ENCODE data around the gene SMARCC2.

Gene SMARCC2

DNA sequence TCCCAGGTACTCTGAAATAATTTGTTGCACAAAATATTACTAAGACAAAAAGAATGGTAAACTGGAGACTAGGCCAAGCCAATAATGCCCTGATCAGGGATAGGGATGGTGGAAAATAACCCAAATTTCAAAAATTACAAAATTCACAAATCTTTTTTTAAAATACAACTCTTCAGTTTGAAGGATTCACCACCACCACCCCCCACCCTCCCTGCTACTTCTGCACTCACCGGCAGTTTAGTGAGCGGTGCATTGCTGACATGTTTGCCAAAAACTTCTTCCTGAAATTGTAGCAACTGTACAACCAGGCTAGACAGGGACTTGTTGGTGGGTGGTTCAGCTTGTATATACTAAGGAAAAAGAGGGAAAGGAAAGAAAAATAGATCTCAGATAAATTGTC lies 2.3 kb downstream of the SMARCC2 start:
- no peaks in the 10 kb centered on the region for H3K27me3 Mint-ChIP-seq
- peaks cover 30% of the 10 kb centered on the region for H3K4me1 Mint-ChIP-seq
- ATAC-seq (replicated peaks; ENCODE audit: extremely low read depth, poor library complexity, severe bottlenecking) (no peak), DNase-seq (ENCODE audit: low spot score in 2 of 2) (no peak)
- H3K4me3 Mint-ChIP-seq, result peak overlapping the region; percentile 89
- peak overlapping the region; percentile 86 for H3K27ac Mint-ChIP-seq (ENCODE audit: low read depth)
- H3K36me3 Mint-ChIP-seq (ENCODE audit: insufficient read depth), result peaks cover 60% of the 10 kb centered on the region
- no peaks in the 10 kb centered on the region for H3K9me3 Mint-ChIP-seq

DNA sequence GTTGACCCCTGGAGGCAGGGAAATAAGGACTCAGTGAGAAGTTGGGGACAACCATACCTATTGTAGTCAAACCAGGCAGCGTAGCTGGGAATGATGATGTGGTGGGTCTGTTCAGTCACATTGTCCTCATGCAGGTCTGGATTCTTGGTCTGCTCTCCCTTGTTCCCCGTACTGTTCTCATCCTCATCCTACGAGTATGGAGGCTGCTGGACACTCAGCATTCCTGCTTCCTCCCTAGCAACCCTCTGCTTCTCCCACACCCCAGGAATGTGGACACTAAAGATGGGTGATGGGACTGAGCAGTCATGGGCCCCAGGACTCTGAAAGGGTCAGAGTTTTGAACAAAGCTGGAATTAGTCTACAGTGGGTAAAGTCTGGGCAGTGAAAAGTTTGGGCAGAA lies 10.9 kb downstream of the SMARCC2 start:
- Mint-ChIP-seq H3K36me3 (ENCODE audit: insufficient read depth) (peaks cover 74% of the 10 kb centered on the region), H3K27ac (ENCODE audit: low read depth) (no peak overlapping the region), H3K9me3 (no peaks in the 10 kb centered on the region)

DNA sequence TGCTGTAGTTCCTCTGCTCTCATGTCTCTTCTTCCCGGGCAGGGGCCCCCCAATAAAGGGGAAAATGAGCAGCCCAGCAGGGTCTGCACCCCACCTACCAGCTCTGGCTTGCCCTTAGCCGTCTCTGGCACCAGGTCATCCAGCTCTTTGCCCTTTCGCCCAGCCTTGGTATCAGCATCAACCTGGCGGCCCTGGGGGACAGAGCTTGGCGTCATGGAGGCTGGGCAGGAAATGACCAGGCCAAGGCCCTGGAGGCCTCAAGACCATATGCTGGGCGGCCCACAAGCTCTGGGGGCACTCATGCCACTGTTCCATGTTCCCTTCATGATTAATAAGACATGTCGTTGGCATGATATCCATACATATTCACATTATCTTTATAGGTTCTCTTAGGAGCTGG lies 16.4 kb downstream of the SMARCC2 start:
- Mint-ChIP-seq H3K4me1 (peaks cover 6% of the 10 kb centered on the region), H3K9me3 (no peaks in the 10 kb centered on the region), H3K4me3 (no peak overlapping the region), H3K36me3 (ENCODE audit: insufficient read depth) (peaks cover 78% of the 10 kb centered on the region), H3K27ac (ENCODE audit: low read depth) (no peak overlapping the region), H3K27me3 (no peaks in the 10 kb centered on the region)
- ATAC-seq (replicated peaks; ENCODE audit: extremely low read depth, poor library complexity, severe bottlenecking), result no peak
- DNase-seq (ENCODE audit: low spot score in 2 of 2), result no peak

More for the DNA sequence above, 10.9 kb downstream of the SMARCC2 start:
- peaks cover 4% of the 10 kb centered on the region for H3K4me1 Mint-ChIP-seq
- ATAC-seq (replicated peaks; ENCODE audit: extremely low read depth, poor library complexity, severe bottlenecking) (no peak), DNase-seq (ENCODE audit: low spot score in 2 of 2) (no peak)
- no peak overlapping the region for H3K4me3 Mint-ChIP-seq
- H3K27me3 Mint-ChIP-seq, result no peaks in the 10 kb centered on the region

DNA sequence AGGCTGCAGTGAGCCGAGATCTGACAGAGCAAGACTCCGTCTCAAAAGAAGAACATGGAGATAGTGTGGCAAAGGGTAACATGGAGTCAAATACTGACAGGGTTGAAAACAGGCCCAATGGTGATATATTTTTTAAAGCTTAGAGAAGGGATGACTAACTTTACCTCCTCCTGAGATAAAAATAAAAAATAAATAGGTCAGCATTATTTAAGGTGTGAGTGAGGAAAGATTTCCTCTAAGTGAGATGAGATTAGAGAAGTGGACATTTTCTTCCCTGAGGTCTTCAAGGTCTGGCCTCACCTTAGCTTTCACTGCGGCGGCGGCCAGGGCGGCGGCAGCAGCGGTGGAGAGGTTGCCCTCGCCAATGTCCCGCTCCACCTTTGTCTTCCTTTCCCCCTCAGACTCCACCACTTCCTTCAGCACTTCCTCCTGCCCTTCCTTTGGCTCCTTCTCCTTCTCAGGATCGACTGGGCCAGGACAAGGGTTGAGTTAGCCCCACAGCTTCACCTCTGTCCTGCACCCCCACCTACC lies 20.0 kb downstream of the SMARCC2 start:
- no peaks in the 10 kb centered on the region for H3K9me3 Mint-ChIP-seq
- H3K4me3 Mint-ChIP-seq, result no peak overlapping the region
- H3K36me3 Mint-ChIP-seq (ENCODE audit: insufficient read depth), result peaks cover 85% of the 10 kb centered on the region
- ATAC-seq (replicated peaks; ENCODE audit: extremely low read depth, poor library complexity, severe bottlenecking), result no peak
- no peak for DNase-seq (ENCODE audit: low spot score in 2 of 2)
- peak overlapping the region; percentile 58 for H3K27ac Mint-ChIP-seq (ENCODE audit: low read depth)
- H3K4me1 Mint-ChIP-seq, result peaks cover 7% of the 10 kb centered on the region
- no peaks in the 10 kb centered on the region for H3K27me3 Mint-ChIP-seq

DNA sequence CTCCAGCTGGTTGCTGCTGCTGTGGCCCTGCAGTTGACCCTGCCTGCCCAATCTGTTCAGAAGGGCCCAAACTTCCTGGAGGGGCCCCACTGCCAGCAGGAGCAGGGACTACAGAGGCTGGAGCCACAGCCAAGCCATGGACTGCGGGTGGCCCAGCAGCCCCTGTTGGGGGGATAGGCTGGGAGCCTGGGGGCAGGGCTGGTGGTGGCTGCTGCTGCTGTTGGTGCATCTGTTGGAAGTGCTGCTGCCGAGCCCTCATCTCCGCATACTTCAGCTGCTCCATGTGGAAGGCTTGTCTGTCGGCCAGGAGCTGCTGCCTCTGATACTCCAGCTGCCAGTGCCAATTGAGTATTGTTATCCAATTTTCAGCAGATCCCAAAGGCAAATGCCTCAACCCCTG lies 23.9 kb downstream of the SMARCC2 start:
- H3K4me1 Mint-ChIP-seq, result peaks cover 26% of the 10 kb centered on the region
- H3K36me3 Mint-ChIP-seq (ENCODE audit: insufficient read depth), result peaks cover 79% of the 10 kb centered on the region
- no peak overlapping the region for H3K27ac Mint-ChIP-seq (ENCODE audit: low read depth)
- no peaks in the 10 kb centered on the region for H3K27me3 Mint-ChIP-seq
- DNase-seq (ENCODE audit: low spot score in 2 of 2) (no peak), ATAC-seq (replicated peaks; ENCODE audit: extremely low read depth, poor library complexity, severe bottlenecking) (no peak)
- H3K9me3 Mint-ChIP-seq, result no peaks in the 10 kb centered on the region
- no peak overlapping the region for H3K4me3 Mint-ChIP-seq

DNA sequence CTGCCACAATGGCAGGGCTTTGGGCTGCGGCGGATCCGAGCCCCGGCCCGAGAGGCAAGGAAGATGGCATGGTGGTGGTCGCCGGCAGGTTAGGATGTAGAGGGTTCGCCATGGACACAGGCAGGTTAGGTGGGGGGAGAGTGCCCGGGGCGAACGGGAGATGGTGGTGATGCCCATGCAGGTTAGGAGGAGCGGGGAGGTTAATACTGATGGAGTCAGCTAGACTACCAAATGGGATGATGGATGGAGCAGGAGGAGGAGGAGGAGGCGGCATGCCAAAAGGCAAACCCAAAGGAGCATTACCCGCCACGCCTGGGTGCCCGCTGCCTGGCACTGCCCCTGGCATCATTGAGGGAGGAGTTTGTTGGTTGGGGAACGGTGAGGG lies 24.9 kb downstream of the SMARCC2 start:
- H3K27me3 Mint-ChIP-seq, result no peaks in the 10 kb centered on the region
- H3K27ac Mint-ChIP-seq (ENCODE audit: low read depth), result peak overlapping the region; percentile 77
- peaks cover 36% of the 10 kb centered on the region for H3K4me1 Mint-ChIP-seq

DNA sequence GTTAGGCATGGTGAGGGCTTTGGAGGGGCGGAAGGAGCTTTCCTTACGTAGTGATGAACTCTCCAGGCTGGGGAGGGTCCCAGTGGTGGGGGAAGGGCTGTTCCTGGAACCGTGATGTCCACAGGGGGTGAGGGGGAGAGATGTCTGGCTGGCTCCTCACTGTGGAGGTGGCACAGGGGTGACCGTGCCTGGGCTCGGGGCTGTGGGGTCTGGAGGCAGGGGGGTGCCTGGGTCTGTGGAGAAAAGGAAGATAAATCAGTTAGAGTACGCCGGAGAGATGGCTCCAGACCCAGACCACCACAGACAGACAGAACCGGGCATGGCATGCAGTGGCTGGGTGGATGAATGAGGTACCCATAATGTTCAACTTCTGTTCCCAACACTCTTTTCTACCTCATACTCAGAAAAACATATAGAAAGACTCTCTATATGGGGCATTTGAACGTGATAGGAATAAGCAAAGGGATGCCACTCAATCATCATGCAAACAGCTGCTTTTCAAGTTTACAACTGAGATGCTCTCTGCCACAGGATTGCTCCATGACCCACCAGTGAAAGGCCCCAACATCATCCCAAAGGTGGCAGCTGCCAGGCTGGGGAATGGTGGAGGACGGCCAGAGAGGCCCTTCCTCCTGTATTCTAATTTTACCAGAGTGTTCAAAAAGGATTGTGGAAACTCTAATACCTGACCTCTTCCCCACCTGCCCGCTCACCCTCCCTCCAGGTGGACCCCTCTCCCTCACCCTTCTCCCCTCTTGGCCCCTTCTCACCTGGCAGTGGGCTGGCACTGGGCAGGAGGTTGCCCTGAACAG lies 25.5 kb downstream of the SMARCC2 start:
- H3K27me3 Mint-ChIP-seq, result no peaks in the 10 kb centered on the region
- DNase-seq (ENCODE audit: low spot score in 2 of 2) (no peak), ATAC-seq (replicated peaks; ENCODE audit: extremely low read depth, poor library complexity, severe bottlenecking) (no peak)
- no peaks in the 10 kb centered on the region for H3K9me3 Mint-ChIP-seq
- peaks cover 75% of the 10 kb centered on the region for H3K36me3 Mint-ChIP-seq (ENCODE audit: insufficient read depth)
- H3K4me1 Mint-ChIP-seq, result peaks cover 42% of the 10 kb centered on the region
- peak overlapping the region; percentile 25 for H3K4me3 Mint-ChIP-seq
- peak overlapping the region; percentile 77 for H3K27ac Mint-ChIP-seq (ENCODE audit: low read depth)

More for the DNA sequence above, 24.9 kb downstream of the SMARCC2 start:
- ATAC-seq (replicated peaks; ENCODE audit: extremely low read depth, poor library complexity, severe bottlenecking) (no peak), DNase-seq (ENCODE audit: low spot score in 2 of 2) (no peak)
- H3K36me3 Mint-ChIP-seq (ENCODE audit: insufficient read depth), result peaks cover 78% of the 10 kb centered on the region
- H3K9me3 Mint-ChIP-seq, result no peaks in the 10 kb centered on the region
- peak overlapping the region; percentile 25 for H3K4me3 Mint-ChIP-seq

DNA sequence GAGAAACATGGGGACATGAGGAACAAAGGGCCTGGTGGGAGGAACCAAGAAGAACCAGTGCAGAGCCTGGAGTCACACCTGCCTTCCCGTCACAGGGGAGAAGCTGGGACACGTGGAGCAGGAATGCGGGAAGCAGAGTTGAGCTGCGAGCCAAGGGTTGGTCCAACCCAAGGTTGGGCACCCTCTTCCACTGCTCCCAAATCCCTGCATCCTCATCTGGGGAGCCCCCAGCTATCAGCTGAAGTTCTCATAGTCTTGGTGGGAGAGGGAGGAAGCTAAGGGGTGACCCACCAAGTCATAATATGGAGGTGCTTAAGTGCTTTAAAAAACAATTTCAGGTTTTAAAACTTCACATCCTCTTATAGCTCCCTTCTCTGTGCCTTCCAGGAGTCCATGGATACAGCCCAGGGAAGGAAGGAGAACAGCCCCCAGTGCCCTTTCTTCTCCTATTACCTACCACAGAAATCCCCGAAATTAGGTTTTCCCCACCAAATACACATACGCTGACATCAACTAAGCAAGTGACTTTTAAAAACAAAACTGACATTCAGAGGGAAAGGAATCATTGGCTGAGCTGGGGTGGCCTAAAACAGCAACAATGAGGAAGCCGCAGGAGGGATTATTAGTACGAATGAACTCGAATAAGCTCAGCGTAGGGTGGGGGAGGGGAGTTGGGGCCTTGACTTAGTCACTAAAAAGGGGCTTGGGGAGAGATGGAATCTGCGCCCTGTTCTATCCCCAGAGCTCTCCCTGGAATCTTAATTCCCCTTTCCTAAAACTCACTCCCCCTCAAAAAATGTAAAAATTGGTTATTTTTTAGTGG lies 26.6 kb downstream of the SMARCC2 start:
- Mint-ChIP-seq H3K27ac (ENCODE audit: low read depth) (peak overlapping the region; percentile 77), H3K27me3 (no peaks in the 10 kb centered on the region), H3K36me3 (ENCODE audit: insufficient read depth) (peaks cover 70% of the 10 kb centered on the region), H3K4me3 (no peak overlapping the region), H3K4me1 (peaks cover 49% of the 10 kb centered on the region), H3K9me3 (no peaks in the 10 kb centered on the region)
- ATAC-seq (replicated peaks; ENCODE audit: extremely low read depth, poor library complexity, severe bottlenecking) (no peak), DNase-seq (ENCODE audit: low spot score in 2 of 2) (no peak)

DNA sequence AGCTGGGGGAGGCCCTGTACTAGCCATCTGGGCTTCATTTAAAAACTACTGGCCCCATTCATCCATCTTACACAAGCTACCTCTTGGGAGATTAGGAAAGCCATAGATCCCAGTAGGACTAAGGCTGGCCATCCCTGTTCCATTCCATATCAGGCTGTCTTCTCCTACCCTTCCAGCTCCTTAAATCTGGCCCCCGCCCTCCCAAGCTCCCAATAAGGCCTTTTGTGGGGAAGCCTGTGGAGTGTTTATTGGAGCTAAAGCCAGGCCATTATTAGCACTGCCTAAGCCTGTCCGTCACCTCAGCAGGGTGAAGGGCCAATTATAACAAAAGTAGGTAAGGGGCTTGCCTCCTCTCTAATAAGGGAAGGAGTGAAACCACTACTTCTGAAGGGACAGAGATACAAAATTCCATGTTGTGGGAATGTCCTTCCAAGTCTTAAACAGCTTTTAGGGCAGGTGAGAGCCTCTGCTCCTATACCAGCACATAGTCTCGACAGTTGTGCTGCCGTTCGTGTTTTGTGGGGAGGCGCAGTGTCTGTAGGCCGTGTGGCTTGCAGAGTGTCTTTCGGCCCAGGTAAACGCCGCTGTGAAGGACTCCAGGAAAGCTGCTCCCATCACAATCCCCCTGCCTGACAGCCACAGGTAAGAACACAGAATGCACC lies 27.5 kb downstream of the SMARCC2 start:
- ATAC-seq (replicated peaks; ENCODE audit: extremely low read depth, poor library complexity, severe bottlenecking) (no peak), DNase-seq (ENCODE audit: low spot score in 2 of 2) (no peak)
- H3K36me3 Mint-ChIP-seq (ENCODE audit: insufficient read depth), result peaks cover 66% of the 10 kb centered on the region
- peak overlapping the region; percentile 94 for H3K4me3 Mint-ChIP-seq
- no peaks in the 10 kb centered on the region for H3K9me3 Mint-ChIP-seq
- H3K27me3 Mint-ChIP-seq, result no peaks in the 10 kb centered on the region
- peaks cover 54% of the 10 kb centered on the region for H3K4me1 Mint-ChIP-seq
- H3K27ac Mint-ChIP-seq (ENCODE audit: low read depth), result peak overlapping the region; percentile 94

DNA sequence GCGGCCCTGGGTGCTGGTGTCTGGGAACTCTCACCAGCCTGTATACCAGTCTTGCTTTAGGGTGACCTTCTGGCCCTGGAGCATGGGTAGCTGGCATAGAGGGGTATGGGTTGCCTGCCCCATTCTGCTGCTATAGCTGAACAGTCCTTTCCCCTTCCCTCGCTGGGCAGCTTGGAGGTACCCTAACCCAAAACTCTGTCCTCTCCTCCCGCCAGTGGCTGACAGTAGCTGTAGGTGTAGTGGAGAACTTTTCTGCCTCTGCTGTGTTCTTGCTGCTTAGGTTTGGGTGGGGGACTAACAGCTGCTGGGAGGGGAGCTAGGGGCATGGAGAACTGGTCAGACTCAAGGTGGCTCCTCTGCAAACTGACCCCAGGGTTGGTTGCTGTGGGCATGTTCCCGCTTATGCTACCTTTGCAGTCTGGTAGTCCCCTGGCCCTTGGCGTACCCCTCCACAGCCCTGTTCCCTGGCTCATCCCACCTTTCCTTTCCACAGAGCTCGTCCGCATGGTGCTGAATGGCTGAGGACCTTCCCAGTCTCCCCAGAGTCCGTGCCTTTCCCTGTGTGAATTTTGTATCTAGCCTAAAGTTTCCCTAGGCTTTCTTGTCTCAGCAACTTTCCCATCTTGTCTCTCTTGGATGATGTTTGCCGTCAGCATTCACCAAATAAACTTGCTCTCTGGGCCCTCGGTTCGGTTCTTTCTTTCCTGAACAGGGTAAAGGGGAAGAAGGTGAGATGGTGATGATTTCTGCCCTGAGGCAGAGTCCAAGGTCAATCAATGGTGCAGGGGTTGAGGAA lies 28.2 kb downstream of the SMARCC2 start:
- H3K4me3 Mint-ChIP-seq, result peak overlapping the region; percentile 94
- no peak for DNase-seq (ENCODE audit: low spot score in 2 of 2)
- H3K9me3 Mint-ChIP-seq, result no peaks in the 10 kb centered on the region
- H3K4me1 Mint-ChIP-seq, result peaks cover 54% of the 10 kb centered on the region
- H3K36me3 Mint-ChIP-seq (ENCODE audit: insufficient read depth), result peaks cover 62% of the 10 kb centered on the region
- H3K27me3 Mint-ChIP-seq, result no peaks in the 10 kb centered on the region
- no peak for ATAC-seq (replicated peaks; ENCODE audit: extremely low read depth, poor library complexity, severe bottlenecking)
- H3K27ac Mint-ChIP-seq (ENCODE audit: low read depth), result peak overlapping the region; percentile 94

DNA sequence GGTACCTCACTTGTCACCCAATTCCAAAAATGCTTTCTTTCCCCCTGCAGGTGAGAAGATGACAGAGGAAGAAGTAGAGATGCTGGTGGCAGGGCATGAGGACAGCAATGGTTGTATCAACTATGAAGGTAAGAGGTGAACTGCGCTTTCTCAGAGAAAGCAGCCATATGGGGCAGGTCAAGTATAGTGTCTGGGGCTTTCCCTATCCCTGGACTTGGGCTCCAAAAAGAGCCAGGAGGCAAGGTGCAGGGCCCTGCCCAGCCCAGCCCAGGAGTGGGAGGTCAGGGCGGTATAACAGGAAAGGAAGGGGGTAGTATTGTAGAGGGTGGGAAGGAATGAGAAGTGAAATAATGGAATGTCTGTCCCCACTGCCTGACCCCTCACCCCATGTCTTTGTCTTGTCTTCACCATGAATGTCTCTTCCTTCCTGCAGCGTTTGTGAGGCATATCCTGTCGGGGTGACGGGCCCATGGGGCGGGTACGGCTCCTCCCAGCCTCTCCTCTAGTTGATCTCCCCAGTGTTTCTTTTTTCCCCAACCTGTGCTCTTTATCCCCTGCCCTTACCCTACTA lies 29.0 kb downstream of the SMARCC2 start:
- ATAC-seq (replicated peaks; ENCODE audit: extremely low read depth, poor library complexity, severe bottlenecking) (peak; percentile 52), DNase-seq (ENCODE audit: low spot score in 2 of 2) (peak in 1 of 2 donors; percentile 41)
- no peaks in the 10 kb centered on the region for H3K27me3 Mint-ChIP-seq
- H3K36me3 Mint-ChIP-seq (ENCODE audit: insufficient read depth), result peaks cover 54% of the 10 kb centered on the region
- no peaks in the 10 kb centered on the region for H3K9me3 Mint-ChIP-seq
- H3K4me3 Mint-ChIP-seq, result peak overlapping the region; percentile 94
- H3K27ac Mint-ChIP-seq (ENCODE audit: low read depth), result peak overlapping the region; percentile 94
- H3K4me1 Mint-ChIP-seq, result peaks cover 54% of the 10 kb centered on the region

Data from central memory CD8-positive, alpha-beta T cell (primary cell).